Liver (tissue), 9 donors: ENCODE data around the gene TBC1D14. TPM values are rescaled to one million over a fixed set of nuclear protein-coding genes. Genes with fewer than 3 reads are reported as not detected.

Experiments
- DNase-seq: peaks from one replicate; pipeline ENCODE4 v3.0.0-alpha.2; 2017; ENCODE audit warnings: low spot score
- H3K27ac ChIP-seq, 2 donors: one replicate each; pipeline ENCODE4 v1.7.0; 2013; ENCODE audit warnings: inconsistent platforms in 2 of 2, low read length in 2 of 2, control low read depth in 1 of 2, low read depth in 1 of 2, mild to moderate bottlenecking in 1 of 2
- H3K27me3 ChIP-seq, 4 donors: one replicate each; pipeline versions ENCODE4 v1.6.1 to v1.7.0; 2013; ENCODE audit warnings: low read length in 3 of 4, inconsistent platforms in 1 of 4, mild to moderate bottlenecking in 1 of 4, moderate library complexity in 1 of 4; ENCODE audit not compliant: control insufficient read depth in 4 of 4, insufficient read depth in 4 of 4
- H3K36me3 ChIP-seq, 4 donors: one replicate each; pipeline versions ENCODE4 v1.6.1 to v1.7.0; 2013; ENCODE audit warnings: low read length in 3 of 4, mild to moderate bottlenecking in 3 of 4, low read depth in 1 of 4, moderate library complexity in 1 of 4; ENCODE audit not compliant: control insufficient read depth in 4 of 4, insufficient read depth in 3 of 4
- H3K4me1 ChIP-seq, 4 donors: one replicate each; pipeline versions ENCODE4 v1.6.1 to v1.7.0; 2013; ENCODE audit warnings: low read length in 3 of 4, mild to moderate bottlenecking in 3 of 4, moderate library complexity in 1 of 4; ENCODE audit not compliant: control insufficient read depth in 4 of 4, insufficient read depth in 4 of 4
- H3K4me3 ChIP-seq, 3 donors: one replicate each; pipeline versions ENCODE4 v1.6.1 to v1.7.0; 2013; ENCODE audit warnings: low read length in 3 of 3, control low read depth in 1 of 3, low read depth in 1 of 3, mild to moderate bottlenecking in 1 of 3
- H3K9ac ChIP-seq, 2 donors: one replicate each; pipeline ENCODE4 v1.7.0; 2013; ENCODE audit warnings: low read length in 2 of 2, mild to moderate bottlenecking in 2 of 2, moderate library complexity in 2 of 2, control low read depth in 1 of 2, low read depth in 1 of 2
- H3K9me3 ChIP-seq, 4 donors: one replicate each; pipeline versions ENCODE4 v1.6.1 to v1.7.0; 2013; ENCODE audit warnings: low read length in 3 of 4; ENCODE audit not compliant: control insufficient read depth in 4 of 4
- FOXA1 ChIP-seq: IDR thresholded peaks from 2 replicates; pipeline ENCODE4 v1.6.1; 2016; ENCODE audit warnings: antibody characterized with exemption
- FOXA2 ChIP-seq: IDR thresholded peaks from 2 replicates; pipeline ENCODE4 v1.6.1; 2016; ENCODE audit warnings: antibody characterized with exemption
- GABPA ChIP-seq, 2 donors: IDR thresholded peaks in 1 of 2; conservative IDR thresholded peaks in 1 of 2; 2 replicates each; pipeline ENCODE4 v1.6.1; 2016; ENCODE audit warnings: antibody characterized with exemption in 2 of 2, mild to moderate bottlenecking in 1 of 2, moderate library complexity in 1 of 2
- HNF4A ChIP-seq, 2 donors: conservative IDR thresholded peaks; 2 replicates each; pipeline ENCODE4 v1.6.1; 2016; ENCODE audit warnings: antibody characterized with exemption in 2 of 2, mild to moderate bottlenecking in 2 of 2
- HNF4G ChIP-seq: IDR thresholded peaks from 2 replicates; pipeline ENCODE4 v1.6.1; 2016; ENCODE audit warnings: antibody characterized with exemption
- JUND ChIP-seq, 2 donors: IDR thresholded peaks; 2 replicates each; pipeline ENCODE4 v1.6.1; 2016; ENCODE audit warnings: antibody characterized with exemption in 2 of 2
- NR2F2 ChIP-seq: IDR thresholded peaks from 2 replicates; pipeline ENCODE4 v1.6.1; 2016; ENCODE audit warnings: antibody characterized with exemption
- RAD21 ChIP-seq, 2 donors: IDR thresholded peaks; 2 replicates each; pipeline ENCODE4 v1.6.1; 2016; ENCODE audit warnings: antibody characterized with exemption in 2 of 2, mild to moderate bottlenecking in 2 of 2
- RXRA ChIP-seq, 2 donors: IDR thresholded peaks; 2 replicates each; pipeline ENCODE4 v1.6.1; 2017 to 2018; ENCODE audit warnings: antibody characterized with exemption in 2 of 2, mild to moderate bottlenecking in 1 of 2
- SP1 ChIP-seq: IDR thresholded peaks from 2 replicates; pipeline ENCODE4 v1.6.1; 2018; ENCODE audit warnings: antibody characterized with exemption, mild to moderate bottlenecking
- YY1 ChIP-seq: IDR thresholded peaks from 2 replicates; pipeline ENCODE4 v1.6.1; 2016; ENCODE audit warnings: antibody characterized with exemption, mild to moderate bottlenecking
- WGBS: extraction: QIAGEN DNeasy Blood & Tissue Kit; methylation state at CpG from one replicate; pipeline ENCODE4 v1.1.7; 2013; 5-methylcytosine and 5-hydroxymethylcytosine counted together
- polyA plus RNA-seq, 2 donors: library from polyadenylated mRNA; stranded (reverse) in 1 of 2; unstranded in 1 of 2; fragments of 200-250 nt in 1 of 2; fragments of >200 nt in 1 of 2; fragmentation: Nextera tagmentation in 1 of 2; extraction: Ambion mirVana in 1 of 2; gene quantifications; one replicate each; pipeline versions ENCODE4 v1.2.1 to v1.2.3, GENCODE V29; 2013 to 2015
- total RNA-seq, 2 donors: library from RNA; depleted of rRNA; stranded (reverse); fragments of >200 nt; gene quantifications; one replicate each; pipeline ENCODE4 v1.2.3, GENCODE V29; 2014
- TF ChIP-seq, protein P1 (sequence below): IDR thresholded peaks from 2 replicates; pipeline ENCODE4 v1.6.1; 2016; ENCODE audit warnings: antibody characterized with exemption
- TF ChIP-seq, protein P2 (sequence below): fragments of 150-350 bp; IDR thresholded peaks from 2 replicates; pipeline ENCODE4 v1.5.1; 2017; ENCODE audit warnings: improper control_type of control experiment, low read depth, low read length; ENCODE audit not compliant: missing input control
- TF ChIP-seq, protein P3 (sequence below): IDR thresholded peaks from 2 replicates; pipeline ENCODE4 v1.6.1; 2016; ENCODE audit warnings: antibody characterized with exemption, mild to moderate bottlenecking
- TF ChIP-seq, protein P4 (sequence below): IDR thresholded peaks from 2 replicates; pipeline ENCODE4 v1.6.1; 2016; ENCODE audit warnings: antibody characterized with exemption
- donor health status: healthy.
- donor health status: healthy.
- donor health status: healthy.
- donor health status: healthy.
- donor health status: healthy.

The TBC1D14 gene
- total and polyA plus RNA-seq, 4 donors: 10.0 to 45.2 (median 22.7) TPM

DNA sequence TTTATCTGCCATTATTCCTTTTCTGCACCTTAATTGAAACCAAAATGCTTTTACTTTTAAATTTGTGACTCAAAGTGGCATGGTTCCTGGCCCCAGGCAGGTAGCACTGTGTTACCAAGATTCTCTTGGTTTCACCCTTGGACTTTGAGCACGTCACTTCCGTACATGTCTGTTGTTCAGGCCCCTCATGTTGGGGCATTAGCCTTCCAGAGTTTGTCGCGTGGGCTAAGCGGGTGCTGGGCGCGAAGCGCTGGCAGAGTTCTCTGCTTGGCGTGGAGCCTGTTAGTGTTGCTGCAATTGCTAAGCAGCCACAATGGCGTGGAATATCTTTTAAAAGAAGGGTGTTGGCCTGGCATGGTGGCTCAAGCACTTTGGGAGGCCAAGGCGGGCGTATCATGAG, 119.6 kb downstream of the TBC1D14 start (continued):
- TF ChIP-seq, protein P1, sequence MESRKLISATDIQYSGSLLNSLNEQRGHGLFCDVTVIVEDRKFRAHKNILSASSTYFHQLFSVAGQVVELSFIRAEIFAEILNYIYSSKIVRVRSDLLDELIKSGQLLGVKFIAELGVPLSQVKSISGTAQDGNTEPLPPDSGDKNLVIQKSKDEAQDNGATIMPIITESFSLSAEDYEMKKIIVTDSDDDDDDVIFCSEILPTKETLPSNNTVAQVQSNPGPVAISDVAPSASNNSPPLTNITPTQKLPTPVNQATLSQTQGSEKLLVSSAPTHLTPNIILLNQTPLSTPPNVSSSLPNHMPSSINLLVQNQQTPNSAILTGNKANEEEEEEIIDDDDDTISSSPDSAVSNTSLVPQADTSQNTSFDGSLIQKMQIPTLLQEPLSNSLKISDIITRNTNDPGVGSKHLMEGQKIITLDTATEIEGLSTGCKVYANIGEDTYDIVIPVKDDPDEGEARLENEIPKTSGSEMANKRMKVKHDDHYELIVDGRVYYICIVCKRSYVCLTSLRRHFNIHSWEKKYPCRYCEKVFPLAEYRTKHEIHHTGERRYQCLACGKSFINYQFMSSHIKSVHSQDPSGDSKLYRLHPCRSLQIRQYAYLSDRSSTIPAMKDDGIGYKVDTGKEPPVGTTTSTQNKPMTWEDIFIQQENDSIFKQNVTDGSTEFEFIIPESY: no peak
- TF ChIP-seq GABPA (IDR thresholded peaks at IDR 0.05 in 1 of 2, conservative IDR thresholded peaks at IDR 0.05 in 1 of 2): peak in 1 of 2 donors; percentile 83

DNA sequence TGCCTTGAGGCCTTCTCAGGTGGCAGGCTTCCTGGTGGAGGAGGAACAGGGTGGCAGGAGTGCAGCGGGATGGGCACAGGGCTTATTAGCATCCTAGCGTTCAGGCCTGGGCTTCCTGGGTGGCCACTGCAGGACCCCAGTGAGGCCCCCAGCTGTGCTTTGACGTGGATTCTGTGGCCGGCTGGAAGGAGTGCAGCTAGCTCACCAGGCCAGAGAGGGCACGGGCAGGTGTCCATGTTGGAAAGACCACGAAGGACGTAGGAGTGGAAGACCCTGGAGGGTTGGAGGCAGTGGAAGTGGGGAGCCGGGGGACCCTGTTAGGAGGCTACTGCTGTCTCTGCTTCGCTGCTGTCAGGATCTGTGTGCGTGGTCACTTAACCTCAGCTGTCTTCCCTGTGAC, 120.3 kb downstream of the TBC1D14 start:
- no peak overlapping the region for H3K9ac ChIP-seq
- no peak for TF ChIP-seq FOXA2
- TF ChIP-seq YY1: no peak
- no peak for TF ChIP-seq SP1
- TF ChIP-seq, protein P2, sequence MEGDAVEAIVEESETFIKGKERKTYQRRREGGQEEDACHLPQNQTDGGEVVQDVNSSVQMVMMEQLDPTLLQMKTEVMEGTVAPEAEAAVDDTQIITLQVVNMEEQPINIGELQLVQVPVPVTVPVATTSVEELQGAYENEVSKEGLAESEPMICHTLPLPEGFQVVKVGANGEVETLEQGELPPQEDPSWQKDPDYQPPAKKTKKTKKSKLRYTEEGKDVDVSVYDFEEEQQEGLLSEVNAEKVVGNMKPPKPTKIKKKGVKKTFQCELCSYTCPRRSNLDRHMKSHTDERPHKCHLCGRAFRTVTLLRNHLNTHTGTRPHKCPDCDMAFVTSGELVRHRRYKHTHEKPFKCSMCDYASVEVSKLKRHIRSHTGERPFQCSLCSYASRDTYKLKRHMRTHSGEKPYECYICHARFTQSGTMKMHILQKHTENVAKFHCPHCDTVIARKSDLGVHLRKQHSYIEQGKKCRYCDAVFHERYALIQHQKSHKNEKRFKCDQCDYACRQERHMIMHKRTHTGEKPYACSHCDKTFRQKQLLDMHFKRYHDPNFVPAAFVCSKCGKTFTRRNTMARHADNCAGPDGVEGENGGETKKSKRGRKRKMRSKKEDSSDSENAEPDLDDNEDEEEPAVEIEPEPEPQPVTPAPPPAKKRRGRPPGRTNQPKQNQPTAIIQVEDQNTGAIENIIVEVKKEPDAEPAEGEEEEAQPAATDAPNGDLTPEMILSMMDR: no peak
- TF ChIP-seq, protein P3, sequence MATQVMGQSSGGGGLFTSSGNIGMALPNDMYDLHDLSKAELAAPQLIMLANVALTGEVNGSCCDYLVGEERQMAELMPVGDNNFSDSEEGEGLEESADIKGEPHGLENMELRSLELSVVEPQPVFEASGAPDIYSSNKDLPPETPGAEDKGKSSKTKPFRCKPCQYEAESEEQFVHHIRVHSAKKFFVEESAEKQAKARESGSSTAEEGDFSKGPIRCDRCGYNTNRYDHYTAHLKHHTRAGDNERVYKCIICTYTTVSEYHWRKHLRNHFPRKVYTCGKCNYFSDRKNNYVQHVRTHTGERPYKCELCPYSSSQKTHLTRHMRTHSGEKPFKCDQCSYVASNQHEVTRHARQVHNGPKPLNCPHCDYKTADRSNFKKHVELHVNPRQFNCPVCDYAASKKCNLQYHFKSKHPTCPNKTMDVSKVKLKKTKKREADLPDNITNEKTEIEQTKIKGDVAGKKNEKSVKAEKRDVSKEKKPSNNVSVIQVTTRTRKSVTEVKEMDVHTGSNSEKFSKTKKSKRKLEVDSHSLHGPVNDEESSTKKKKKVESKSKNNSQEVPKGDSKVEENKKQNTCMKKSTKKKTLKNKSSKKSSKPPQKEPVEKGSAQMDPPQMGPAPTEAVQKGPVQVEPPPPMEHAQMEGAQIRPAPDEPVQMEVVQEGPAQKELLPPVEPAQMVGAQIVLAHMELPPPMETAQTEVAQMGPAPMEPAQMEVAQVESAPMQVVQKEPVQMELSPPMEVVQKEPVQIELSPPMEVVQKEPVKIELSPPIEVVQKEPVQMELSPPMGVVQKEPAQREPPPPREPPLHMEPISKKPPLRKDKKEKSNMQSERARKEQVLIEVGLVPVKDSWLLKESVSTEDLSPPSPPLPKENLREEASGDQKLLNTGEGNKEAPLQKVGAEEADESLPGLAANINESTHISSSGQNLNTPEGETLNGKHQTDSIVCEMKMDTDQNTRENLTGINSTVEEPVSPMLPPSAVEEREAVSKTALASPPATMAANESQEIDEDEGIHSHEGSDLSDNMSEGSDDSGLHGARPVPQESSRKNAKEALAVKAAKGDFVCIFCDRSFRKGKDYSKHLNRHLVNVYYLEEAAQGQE: no peak
- TF ChIP-seq RXRA (IDR thresholded peaks at IDR 0.05): no peak
- TF ChIP-seq RAD21 (IDR thresholded peaks at IDR 0.05): no peak
- no peak for TF ChIP-seq HNF4G
- no peak for TF ChIP-seq NR2F2
- no peak for TF ChIP-seq HNF4A (conservative IDR thresholded peaks at IDR 0.05)
- TF ChIP-seq, protein P1: no peak
- no peak for TF ChIP-seq JUND (IDR thresholded peaks at IDR 0.05)
- TF ChIP-seq, protein P4, sequence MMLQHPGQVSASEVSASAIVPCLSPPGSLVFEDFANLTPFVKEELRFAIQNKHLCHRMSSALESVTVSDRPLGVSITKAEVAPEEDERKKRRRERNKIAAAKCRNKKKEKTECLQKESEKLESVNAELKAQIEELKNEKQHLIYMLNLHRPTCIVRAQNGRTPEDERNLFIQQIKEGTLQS: no peak
- no peak for TF ChIP-seq FOXA1
- no peak for TF ChIP-seq GABPA (IDR thresholded peaks at IDR 0.05 in 1 of 2, conservative IDR thresholded peaks at IDR 0.05 in 1 of 2)
- H3K4me1 ChIP-seq: peaks cover 8 to 27% (median 15%) of the 10 kb centered on the region in 4 donors
- no peak for DNase-seq
- peaks cover 8 to 32% (median 20%) of the 10 kb centered on the region in 4 donors for H3K36me3 ChIP-seq
- H3K27me3 ChIP-seq: no peaks in the 10 kb centered on the region
- no peak overlapping the region for H3K4me3 ChIP-seq
- 96% methylated on average over 10 of the region's 10 CpGs for WGBS
- peak overlapping the region; percentile 85 to 86 for H3K27ac ChIP-seq
- no peaks in the 10 kb centered on the region for H3K9me3 ChIP-seq
